Mesenchymal stem cell (in vitro differentiated cells and primary cell): ENCODE results near the gene FRAS1.

Source experiments
- DNase-seq: peaks from one replicate; pipeline ENCODE4 v3.0.0-alpha.2; 2013
- H2AFZ ChIP-seq: one replicate; pipeline ENCODE4 v1.6.1; 2013; ENCODE audit warnings: low read depth, mild to moderate bottlenecking, control low read depth, inconsistent platforms, low read length, moderate library complexity
- H2AK5ac ChIP-seq: 2 replicates; pipeline ENCODE4 v1.6.1; 2013; ENCODE audit warnings: low read length, moderate library complexity, mild to moderate bottlenecking, inconsistent platforms; ENCODE audit not compliant: severe bottlenecking
- H2BK120ac ChIP-seq: one replicate; pipeline ENCODE4 v1.6.1; 2013; ENCODE audit warnings: low read depth, mild to moderate bottlenecking, inconsistent platforms, low read length, moderate library complexity
- H2BK12ac ChIP-seq, 2 experiments: one replicate each; pipeline ENCODE4 v1.6.1; 2013; ENCODE audit warnings: inconsistent platforms in 2 of 2, low read length in 2 of 2, mild to moderate bottlenecking in 2 of 2, moderate library complexity in 2 of 2, control low read depth in 1 of 2
- H2BK15ac ChIP-seq: one replicate; pipeline ENCODE4 v1.6.1; 2013; ENCODE audit warnings: mild to moderate bottlenecking, low read depth, inconsistent platforms; ENCODE audit not compliant: poor library complexity, severe bottlenecking
- H2BK5ac ChIP-seq: 2 replicates; pipeline ENCODE4 v1.6.1; 2013; ENCODE audit warnings: low read depth, mild to moderate bottlenecking, low read length, control low read depth, inconsistent platforms; ENCODE audit not compliant: poor library complexity, severe bottlenecking
- H3K14ac ChIP-seq, 2 experiments: one replicate each; pipeline ENCODE4 v1.6.1; 2013; ENCODE audit warnings: inconsistent platforms in 2 of 2, low read length in 2 of 2, control low read depth in 1 of 2, mild to moderate bottlenecking in 1 of 2, moderate library complexity in 1 of 2
- H3K18ac ChIP-seq, 2 experiments: one replicate each; pipeline ENCODE4 v1.6.1; 2013; ENCODE audit warnings: inconsistent platforms in 2 of 2, low read length in 2 of 2, control low read depth in 1 of 2, low read depth in 1 of 2, mild to moderate bottlenecking in 1 of 2
- H3K23ac ChIP-seq, 2 experiments: one replicate each; pipeline ENCODE4 v1.6.1; 2013; ENCODE audit warnings: inconsistent platforms in 2 of 2, low read length in 2 of 2, mild to moderate bottlenecking in 2 of 2, moderate library complexity in 2 of 2, control low read depth in 1 of 2
- H3K27ac ChIP-seq: 2 replicates; pipeline ENCODE4 v1.5.1; 2013; ENCODE audit warnings: mild to moderate bottlenecking, moderate library complexity, low read length, control low read depth, inconsistent platforms; ENCODE audit not compliant: poor library complexity, severe bottlenecking
- H3K27me3 ChIP-seq, 2 experiments: 2 replicates each; pipeline versions ENCODE4 v1.6.1 to v1.7.0; 2013; ENCODE audit warnings: low read length in 2 of 2, mild to moderate bottlenecking in 2 of 2, moderate library complexity in 2 of 2, control low read depth in 1 of 2, inconsistent platforms in 1 of 2; ENCODE audit not compliant: control insufficient read depth in 1 of 2, insufficient read depth in 1 of 2
- H3K36me3 ChIP-seq, 2 experiments: 2 replicates each; pipeline versions ENCODE4 v1.6.1 to v1.7.0; 2013; ENCODE audit warnings: low read length in 2 of 2, control low read depth in 1 of 2, inconsistent platforms in 1 of 2, low read depth in 1 of 2, mild to moderate bottlenecking in 1 of 2; ENCODE audit not compliant: insufficient read depth in 2 of 2, control insufficient read depth in 1 of 2
- H3K4ac ChIP-seq, 2 experiments: one replicate each; pipeline ENCODE4 v1.6.1; 2013; ENCODE audit warnings: inconsistent platforms in 2 of 2, low read length in 2 of 2, mild to moderate bottlenecking in 2 of 2, moderate library complexity in 2 of 2, control low read depth in 1 of 2, low read depth in 1 of 2
- H3K4me1 ChIP-seq: 2 replicates; pipeline ENCODE4 v1.6.1; 2013; ENCODE audit warnings: low read depth, low read length, control low read depth; ENCODE audit not compliant: control insufficient read depth, insufficient read depth
- H3K4me2 ChIP-seq: 2 replicates; pipeline ENCODE4 v1.6.1; 2013; ENCODE audit warnings: low read length, mild to moderate bottlenecking, inconsistent platforms; ENCODE audit not compliant: poor library complexity, severe bottlenecking
- H3K4me3 ChIP-seq, 2 experiments: 2 replicates each; pipeline versions ENCODE4 v1.5.1 to v1.7.0; 2013; ENCODE audit warnings: low read length in 2 of 2, mild to moderate bottlenecking in 2 of 2, control low read depth in 1 of 2, low read depth in 1 of 2; ENCODE audit not compliant: insufficient read depth in 1 of 2
- H3K79me1 ChIP-seq: replicated peaks from 2 replicates; pipeline ENCODE4 v1.6.1; 2013; ENCODE audit warnings: mild to moderate bottlenecking, control low read depth, low read length, inconsistent platforms; ENCODE audit not compliant: poor library complexity, severe bottlenecking
- H3K9ac ChIP-seq: 2 replicates; pipeline ENCODE4 v1.7.0; 2013; ENCODE audit warnings: mild to moderate bottlenecking, low read length, moderate library complexity
- H3K9me3 ChIP-seq: 2 replicates; pipeline ENCODE4 v1.7.0; 2013; ENCODE audit warnings: mild to moderate bottlenecking, low read length; ENCODE audit not compliant: control insufficient read depth
- H4K8ac ChIP-seq: one replicate; pipeline ENCODE4 v1.6.1; 2013; ENCODE audit warnings: inconsistent platforms, mild to moderate bottlenecking, low read length, moderate library complexity
- H4K91ac ChIP-seq: one replicate; pipeline ENCODE4 v1.6.1; 2013; ENCODE audit warnings: mild to moderate bottlenecking, low read length, inconsistent platforms
- WGBS: methylation state at CpG from one replicate; pipeline ENCODE4 v1.1.7; 2013; ENCODE audit warnings: mixed read lengths; 5-methylcytosine and 5-hydroxymethylcytosine counted together

The FRAS1 gene

GRCh38 chr4:78168029-78168428 lies 110.9 kb downstream of the FRAS1 start:
- no peak overlapping the region for H2AK5ac ChIP-seq
- no peak overlapping the region for H4K8ac ChIP-seq
- H3K36me3 ChIP-seq = no peaks in the 10 kb centered on the region
- no peak overlapping the region for H3K27ac ChIP-seq
- H3K9me3 ChIP-seq = no peaks in the 10 kb centered on the region
- no peak overlapping the region for H3K14ac ChIP-seq
- no peak overlapping the region for H3K4me2 ChIP-seq
- H3K27me3 ChIP-seq = no peaks in the 10 kb centered on the region
- H2BK12ac ChIP-seq = no peak overlapping the region
- no peak for DNase-seq
- H3K18ac ChIP-seq = no peak overlapping the region
- H3K23ac ChIP-seq = no peak overlapping the region
- H2BK120ac ChIP-seq = no peak overlapping the region
- H4K91ac ChIP-seq = no peak overlapping the region
- no peak overlapping the region for H3K9ac ChIP-seq
- no peak overlapping the region for H2AFZ ChIP-seq
- 54% methylated on average over 2 of the region's 3 CpGs for WGBS
- H3K4me1 ChIP-seq = no peaks in the 10 kb centered on the region
- no peak overlapping the region for H3K4me3 ChIP-seq
- no peak overlapping the region for H2BK15ac ChIP-seq
- H3K79me1 ChIP-seq = no peaks in the 10 kb centered on the region
- H3K4ac ChIP-seq = no peak overlapping the region
- no peak overlapping the region for H2BK5ac ChIP-seq

- H3K4me1 ChIP-seq = no peaks in the 10 kb centered on the region
- no peak overlapping the region for H3K4me3 ChIP-seq
- no peaks in the 10 kb centered on the region for H3K27me3 ChIP-seq
- no peaks in the 10 kb centered on the region for H3K9me3 ChIP-seq
- H2BK5ac ChIP-seq = no peak overlapping the region
- H3K23ac ChIP-seq = no peak overlapping the region
- no peaks in the 10 kb centered on the region for H3K79me1 ChIP-seq
- H4K8ac ChIP-seq = no peak overlapping the region
- 100% methylated on average over 1 of the region's 1 CpG for WGBS
- H4K91ac ChIP-seq = no peak overlapping the region
- no peak overlapping the region for H2BK12ac ChIP-seq
- no peaks in the 10 kb centered on the region for H3K36me3 ChIP-seq
- no peak overlapping the region for H2BK15ac ChIP-seq
- H3K18ac ChIP-seq = no peak overlapping the region
- H3K14ac ChIP-seq = no peak overlapping the region
- no peak overlapping the region for H2AFZ ChIP-seq
- no peak for DNase-seq
- H3K4me2 ChIP-seq = no peak overlapping the region
- H3K9ac ChIP-seq = no peak overlapping the region
- no peak overlapping the region for H2AK5ac ChIP-seq
- no peak overlapping the region for H3K27ac ChIP-seq
- no peak overlapping the region for H3K4ac ChIP-seq
- no peak overlapping the region for H2BK120ac ChIP-seq
Measured at GRCh38 chr4:78169728-78170127, 112.6 kb downstream of the FRAS1 start.

- Histone ChIP-seq H3K18ac (no peak overlapping the region), H3K14ac (no peak overlapping the region), H4K91ac (no peak overlapping the region), H3K9me3 (no peaks in the 10 kb centered on the region), H3K23ac (peak overlapping the region in 1 of 2 experiments; percentile 37), H3K4ac (no peak overlapping the region), H3K4me3 (no peak overlapping the region), H4K8ac (no peak overlapping the region), H3K27me3 (no peaks in the 10 kb centered on the region), H2AFZ (no peak overlapping the region), H3K9ac (no peak overlapping the region), H2BK120ac (no peak overlapping the region), H3K4me1 (peaks cover 3% of the 10 kb centered on the region), H2BK12ac (no peak overlapping the region), H2AK5ac (no peak overlapping the region), H3K79me1 (no peaks in the 10 kb centered on the region), H3K36me3 (no peaks in the 10 kb centered on the region), H2BK5ac (no peak overlapping the region), H3K4me2 (no peak overlapping the region), H2BK15ac (no peak overlapping the region), H3K27ac (no peak overlapping the region)
- WGBS = 77% methylated on average over 6 of the region's 6 CpGs
- DNase-seq = no peak
Measured at GRCh38 chr4:78171482-78171881, 114.4 kb downstream of the FRAS1 start.

- Histone ChIP-seq H2AFZ (no peak overlapping the region), H4K8ac (no peak overlapping the region), H3K18ac (no peak overlapping the region), H3K4me1 (peaks cover 6% of the 10 kb centered on the region), H2BK15ac (no peak overlapping the region), H4K91ac (no peak overlapping the region), H3K4ac (no peak overlapping the region), H3K9ac (no peak overlapping the region), H2BK12ac (no peak overlapping the region), H3K14ac (no peak overlapping the region), H3K27me3 (no peaks in the 10 kb centered on the region), H2BK5ac (no peak overlapping the region), H2BK120ac (no peak overlapping the region), H2AK5ac (no peak overlapping the region), H3K27ac (no peak overlapping the region), H3K36me3 (no peaks in the 10 kb centered on the region), H3K4me3 (no peak overlapping the region), H3K79me1 (no peaks in the 10 kb centered on the region), H3K9me3 (no peaks in the 10 kb centered on the region), H3K4me2 (no peak overlapping the region), H3K23ac (no peak overlapping the region)
- 98% methylated on average over 4 of the region's 5 CpGs for WGBS
- no peak for DNase-seq
Measured at GRCh38 chr4:78174891-78175290, 117.8 kb downstream of the FRAS1 start.
